ENCODE measurements around the gene PLEKHG3.

GRCh38 chr14:64734990-64735389, 30.8 kb downstream of the PLEKHG3 start:
- TF ChIP-seq MAX (CRISPR knock-in tag; IDR thresholded peaks at IDR 0.05) (no peak), MYBL2 (CRISPR knock-in tag; IDR thresholded peaks at IDR 0.05) (no peak), IRF2 (CRISPR knock-in tag; IDR thresholded peaks at IDR 0.05; ENCODE audit: borderline replicate concordance, low read depth) (no peak), TEAD4 (CRISPR knock-in tag; IDR thresholded peaks at IDR 0.05) (no peak), ESRRA (CRISPR knock-in tag; IDR thresholded peaks at IDR 0.05; ENCODE audit: borderline replicate concordance) (no peak)

Measured in WTC11 (cell line).